Tongue (tissue), 2 donors: ENCODE measurements around the gene MRPL20. TPM values are rescaled to one million over a fixed set of nuclear protein-coding genes. Genes with fewer than 3 reads are reported as not detected.
"Not testable (repeated sequence)": the region's sequence is repeated elsewhere in the genome, so short reads cannot be mapped to it uniquely, and the experiment has no call there.

ENCODE experiments used
- DNase-seq: peaks from one replicate; pipeline ENCODE4 v3.0.0-alpha.2; 2015
- total RNA-seq: library from RNA; depleted of rRNA; stranded (reverse); fragments of >200 nt; gene quantifications from one replicate; pipeline ENCODE4 v1.2.3, GENCODE V29; 2014

The MRPL20 gene
- total RNA-seq, 1 donor from 2014 or later: 101 TPM

DNA sequence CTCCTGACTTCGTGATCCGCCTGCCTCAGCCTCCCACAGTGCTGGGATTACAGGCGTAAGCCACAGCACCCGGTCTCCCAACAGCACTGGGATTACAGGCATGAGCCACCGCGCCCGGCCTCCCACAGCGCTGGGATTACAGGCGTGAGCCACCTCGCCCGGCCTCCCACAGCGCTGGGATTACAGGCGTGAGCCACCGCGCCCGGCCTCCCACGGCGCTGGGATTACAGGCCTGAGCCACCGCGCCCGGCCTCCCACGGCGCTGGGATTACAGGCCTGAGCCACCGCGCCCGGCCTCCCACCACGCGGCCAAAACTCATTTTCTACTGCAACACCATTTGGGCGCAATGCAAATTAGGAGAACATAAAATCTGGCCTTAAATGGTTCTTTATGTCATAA lies 21.8 kb downstream of the MRPL20 start:
- DNase-seq: not testable (repeated sequence)

DNA sequence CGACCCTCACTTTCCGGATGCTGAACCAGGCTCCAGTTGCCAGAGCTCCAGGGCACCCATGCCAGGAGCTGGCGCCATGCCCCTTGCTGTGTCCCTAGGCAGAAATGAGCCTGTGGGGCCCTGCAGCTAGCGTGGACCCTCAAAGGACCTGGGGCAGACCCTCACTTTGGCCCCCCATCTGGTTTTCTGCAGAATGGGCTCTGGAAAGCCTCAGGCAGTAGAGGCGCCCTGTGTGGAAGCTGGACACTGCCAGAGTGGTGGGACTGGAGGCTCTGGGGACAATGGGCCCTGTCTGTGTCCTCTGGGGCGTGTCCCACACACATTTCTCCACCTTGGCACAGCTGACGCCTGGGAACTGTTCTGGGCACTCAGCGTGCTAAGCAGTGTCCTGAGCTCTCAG lies 25.8 kb downstream of the MRPL20 start:
- DNase-seq: no peak

- DNase-seq: no peak
These were observed 26.2 kb downstream of the MRPL20 start for GRCh38 chr1:1380860-1381259.

DNA sequence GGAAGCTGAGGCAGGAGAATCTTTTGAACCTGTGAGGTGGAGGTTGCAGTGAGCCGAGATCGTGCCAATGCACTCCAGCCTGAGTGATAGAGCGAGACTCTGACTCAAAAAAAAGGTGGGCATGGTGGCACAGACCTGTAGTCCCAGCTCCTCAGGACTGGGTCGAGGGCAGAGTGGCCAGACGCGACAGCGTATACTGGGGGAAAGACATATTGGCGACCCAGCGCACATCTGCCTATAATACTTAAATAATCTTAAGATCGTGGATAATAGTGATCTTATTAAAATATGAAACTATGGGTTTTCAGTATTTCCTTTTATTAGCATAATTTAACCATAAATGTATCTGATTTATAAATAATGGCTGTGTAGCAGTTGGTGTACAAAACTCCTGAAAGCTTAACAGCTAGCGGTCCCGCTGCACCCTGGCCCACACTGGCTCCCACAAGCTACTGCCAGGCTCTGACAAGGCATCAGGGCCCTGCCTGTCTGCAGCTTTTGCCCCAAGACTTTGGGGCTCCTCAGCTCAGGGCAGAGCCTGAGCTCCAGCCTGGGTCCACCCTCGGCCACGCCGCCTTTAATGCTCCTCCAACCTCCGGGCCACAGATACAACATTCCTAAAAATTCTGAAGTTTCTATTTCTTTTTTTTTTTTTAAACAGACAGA lies 29.4 kb downstream of the MRPL20 start:
- DNase-seq: no peak

DNA sequence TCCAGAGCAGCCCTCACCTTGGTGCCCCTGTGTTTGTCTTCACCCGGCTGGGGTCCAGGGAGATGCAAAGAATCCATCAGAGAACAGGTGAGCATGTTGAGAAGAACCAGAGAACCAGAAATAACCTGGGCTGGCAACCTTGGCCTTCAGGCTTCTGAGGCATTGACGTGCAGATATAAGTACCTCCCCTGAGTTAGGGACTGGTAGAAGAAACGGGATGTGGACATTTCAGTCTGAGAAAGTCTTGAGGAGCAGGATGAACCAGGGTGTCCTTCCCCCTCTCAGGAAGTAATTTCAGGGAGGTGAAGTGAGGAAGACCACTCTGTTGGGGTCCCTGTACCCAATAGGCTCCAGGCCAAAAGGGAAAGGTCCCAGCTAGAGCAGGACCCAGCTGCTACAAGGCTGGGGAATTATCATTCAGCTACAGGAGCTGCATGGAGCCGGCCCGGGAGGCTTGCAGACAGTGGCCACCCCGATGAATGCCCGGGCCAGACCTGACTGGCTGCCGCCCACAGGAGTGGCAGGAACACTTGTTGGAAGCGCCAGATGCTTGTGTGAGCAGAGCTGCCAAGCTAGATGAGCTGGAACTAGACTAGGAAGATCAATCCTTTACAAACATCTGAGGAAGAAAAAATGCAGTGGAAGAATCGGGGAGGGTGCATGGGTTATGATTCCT lies 30.4 kb downstream of the MRPL20 start:
- no peak for DNase-seq

DNA sequence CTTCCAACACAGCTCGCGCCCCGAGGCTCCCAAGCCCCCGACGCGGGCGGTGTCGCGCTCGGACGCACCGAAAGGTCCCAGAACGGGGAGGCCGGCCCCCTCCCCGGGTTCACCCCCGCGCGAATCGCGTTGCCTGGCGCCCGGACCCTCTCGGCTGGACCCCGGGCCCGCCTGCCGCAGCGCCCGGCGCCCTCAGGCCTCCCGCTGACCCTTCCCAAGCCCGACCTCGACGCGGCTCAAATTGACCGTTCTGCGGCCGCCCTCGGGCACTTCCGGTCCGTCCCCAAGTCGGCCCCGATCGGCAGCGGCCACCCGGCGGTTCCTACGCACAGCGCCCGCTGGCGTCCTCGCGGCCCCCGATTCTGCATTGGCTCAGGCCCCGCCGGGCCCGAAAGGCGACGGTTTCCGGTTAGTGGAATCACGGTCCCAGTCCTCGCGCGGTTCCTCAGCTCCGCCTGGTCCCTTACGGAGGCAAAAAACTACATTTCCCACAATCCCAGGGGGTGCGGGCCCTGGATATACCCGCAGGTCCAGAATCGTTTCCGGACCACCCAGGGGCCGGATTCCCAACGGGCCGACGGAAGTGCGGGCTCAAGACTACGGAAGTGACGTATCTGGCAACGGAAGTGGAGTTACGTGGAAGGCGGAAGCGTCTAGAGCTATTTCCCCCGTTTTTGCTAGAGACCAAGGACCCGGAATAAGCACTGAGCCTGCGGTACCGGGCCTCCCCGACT lies 32.0 kb downstream of the MRPL20 start, which contains the start of gene AURKAIP1:
TSS of gene AURKAIP1 (minus strand) at position 279 of the 734 bp plus-strand sequence. CDS start 451 bp downstream, outside the sequence.
- DNase-seq: peak; percentile 100

DNA sequence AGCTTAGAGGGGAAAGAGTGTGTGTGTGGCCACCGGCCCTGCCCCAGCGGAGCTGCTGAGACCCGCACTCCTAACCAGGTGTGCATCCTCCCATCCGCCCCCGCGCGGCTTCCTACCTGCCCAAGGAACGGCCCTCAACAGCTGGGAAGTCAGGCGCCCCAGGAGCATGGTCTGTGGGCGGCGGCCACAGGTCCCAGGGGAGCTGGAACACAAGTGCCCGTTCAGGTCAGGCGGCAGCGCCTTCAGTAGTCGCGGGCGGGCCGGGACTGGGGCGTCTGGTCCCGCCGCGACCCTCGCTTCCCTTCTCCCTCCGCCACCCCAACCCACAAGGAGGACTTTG lies 32.5 kb downstream of the MRPL20 start:
- no peak for DNase-seq

DNA sequence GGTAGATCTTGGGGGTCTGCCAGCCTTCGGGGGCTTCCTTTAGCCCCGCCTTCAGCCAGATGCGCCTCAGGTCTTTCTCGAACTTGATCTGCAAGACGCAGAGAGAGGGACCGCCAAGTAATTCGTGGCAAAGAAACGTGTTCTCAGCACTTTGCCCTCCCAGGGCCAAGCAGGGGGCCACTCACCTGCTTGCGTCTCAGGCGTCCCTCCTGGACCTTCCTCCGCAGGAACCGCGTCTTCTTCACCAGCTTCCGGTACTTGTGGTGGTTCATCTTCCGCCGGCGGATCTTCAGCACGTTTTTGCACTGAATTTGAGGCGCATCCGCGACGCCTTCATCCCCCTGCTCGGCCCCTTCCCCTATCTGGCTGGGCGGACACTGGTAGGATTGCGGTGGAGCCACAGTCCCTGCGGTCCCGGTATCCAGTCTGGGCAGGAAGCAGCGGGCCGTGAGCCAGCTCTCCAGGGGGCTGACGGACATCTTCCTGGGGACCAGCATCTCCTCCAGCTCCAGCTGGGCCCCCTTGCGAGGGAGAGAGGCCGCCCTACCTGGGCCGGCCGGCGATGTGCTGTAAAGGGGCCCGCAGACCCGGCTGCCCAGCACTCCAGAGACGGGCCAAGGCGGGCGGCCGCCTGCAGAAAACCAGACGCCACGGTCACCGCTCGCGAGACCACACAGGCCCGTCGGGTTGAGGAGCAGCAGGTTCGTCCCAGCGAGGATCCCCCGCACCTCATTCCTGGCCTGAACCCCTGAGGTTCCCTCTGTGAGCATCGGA lies 33.1 kb downstream of the MRPL20 start:
- no peak for DNase-seq

DNA sequence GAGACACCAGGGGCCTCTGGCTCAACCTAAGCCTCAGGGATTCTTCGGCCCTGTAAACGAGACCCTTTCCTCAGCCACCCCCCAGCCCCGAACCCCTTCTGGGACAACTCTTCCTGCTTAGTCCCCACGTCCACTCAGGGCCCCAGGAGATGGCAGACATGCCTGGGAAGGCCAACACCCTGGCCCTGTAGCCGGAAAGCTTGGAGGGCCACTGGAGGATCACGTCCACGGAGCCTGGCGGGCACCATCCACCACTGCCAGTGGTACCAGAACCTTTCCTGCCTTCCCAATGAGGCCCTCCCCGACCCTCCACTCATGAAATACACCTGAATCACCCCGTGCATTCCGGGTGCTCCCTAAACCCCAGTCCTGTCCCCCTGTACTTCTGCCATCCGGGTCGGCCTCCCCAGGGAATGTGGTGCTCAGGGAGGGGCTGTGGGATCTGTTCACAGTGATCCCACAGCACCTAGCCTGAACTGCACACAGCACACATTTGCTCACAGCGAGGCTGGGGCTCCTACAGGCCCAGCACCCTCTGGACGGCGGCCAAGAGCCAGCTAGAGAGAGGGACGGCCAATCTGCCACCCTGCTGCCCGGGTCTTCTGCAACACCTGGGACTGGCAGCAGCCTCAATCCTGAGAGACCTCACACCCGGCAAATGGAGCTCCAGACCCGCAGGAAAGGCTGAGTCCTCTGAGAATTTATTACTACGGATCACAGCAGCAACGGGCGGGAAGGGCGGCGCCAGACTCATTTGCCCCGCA lies 33.9 kb downstream of the MRPL20 start:
- no peak for DNase-seq

GRCh38 chr1:1371746-1372711 lies 35.1 kb downstream of the MRPL20 start:
- peak; percentile 74 for DNase-seq

DNA sequence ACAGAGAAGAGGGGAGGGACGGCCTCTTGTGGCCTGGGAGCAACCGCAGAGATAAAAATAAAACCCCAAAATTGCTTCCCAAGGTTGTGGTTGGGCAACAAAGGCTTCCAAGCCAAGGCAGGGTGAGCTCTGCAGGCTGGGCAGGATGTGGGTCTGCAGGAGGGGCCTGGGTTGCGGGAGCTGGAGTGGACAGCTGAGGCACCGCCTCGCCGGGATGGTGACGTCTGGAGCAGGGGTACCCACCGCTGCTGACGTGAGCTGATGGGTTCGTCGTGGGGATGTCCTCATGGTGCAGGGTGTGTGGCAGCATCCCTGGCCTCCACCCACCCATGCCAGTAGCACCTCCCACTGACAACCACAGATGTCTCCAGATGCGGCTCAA lies 35.7 kb downstream of the MRPL20 start:
- no peak for DNase-seq

DNA sequence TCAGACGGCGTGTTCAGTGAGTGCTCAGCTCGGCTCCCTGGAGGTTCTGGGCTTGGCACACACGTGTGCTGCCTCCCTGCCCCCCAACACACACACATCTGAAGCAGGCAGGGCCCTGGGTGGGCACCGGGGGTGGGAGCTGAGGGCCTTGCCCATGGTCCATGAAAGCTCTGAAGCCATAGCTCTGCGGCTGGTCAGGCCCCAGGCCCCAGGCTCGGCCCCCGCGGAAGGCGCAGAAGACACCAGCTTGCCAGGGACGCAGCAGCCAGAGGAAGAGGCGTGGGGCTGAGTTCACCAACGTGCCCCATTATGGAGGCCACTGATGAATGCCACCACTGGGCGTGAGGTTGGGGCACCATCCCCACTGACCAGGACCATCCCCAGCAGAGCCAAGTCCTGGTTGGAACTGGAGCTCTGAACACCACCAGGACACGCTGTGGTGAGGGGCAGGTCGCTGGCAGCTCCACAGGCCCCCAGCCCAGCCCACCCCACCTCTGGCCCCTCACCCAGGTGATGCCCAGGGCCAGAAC lies 36.3 kb downstream of the MRPL20 start:
- DNase-seq: no peak

DNA sequence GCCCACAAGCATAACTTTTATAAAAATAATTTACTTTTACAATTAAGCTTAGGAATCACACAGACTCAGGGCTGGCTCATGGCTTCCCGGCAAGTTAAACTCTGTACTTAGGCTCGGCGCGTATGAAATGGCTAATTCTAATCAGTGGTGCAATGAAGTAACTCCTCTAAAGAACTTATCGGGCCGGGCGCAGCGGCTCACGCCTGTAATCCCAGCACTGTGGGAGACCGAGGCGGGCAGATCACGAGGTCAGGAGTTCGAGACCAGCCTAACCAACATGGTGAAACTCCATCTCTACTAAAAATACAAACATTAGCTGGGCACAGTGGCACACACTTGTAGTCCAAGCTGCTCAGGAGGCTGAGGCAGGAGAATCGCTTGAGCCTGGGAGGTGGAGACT lies 37.0 kb downstream of the MRPL20 start:
- not testable (repeated sequence) for DNase-seq

DNA sequence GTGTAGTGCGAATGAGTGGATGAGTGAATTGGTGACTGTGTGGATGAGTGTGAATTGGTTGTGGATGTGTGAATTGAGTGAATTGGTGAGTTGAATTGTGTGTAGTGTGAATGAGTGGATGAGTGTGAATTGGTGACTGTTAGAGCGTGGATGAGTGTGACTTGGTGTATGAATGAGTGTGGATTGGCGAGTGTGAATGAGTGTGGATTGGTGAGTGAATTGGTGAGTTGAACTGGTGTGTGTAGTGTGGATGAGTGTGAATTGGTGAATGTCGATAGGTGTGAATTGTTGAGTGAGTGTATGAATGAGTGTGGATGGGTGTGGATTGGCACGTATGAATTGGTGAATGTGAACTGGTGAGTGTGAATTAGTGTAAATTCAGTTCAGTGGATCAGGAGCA lies 39.8 kb downstream of the MRPL20 start:
- DNase-seq: no peak

DNA sequence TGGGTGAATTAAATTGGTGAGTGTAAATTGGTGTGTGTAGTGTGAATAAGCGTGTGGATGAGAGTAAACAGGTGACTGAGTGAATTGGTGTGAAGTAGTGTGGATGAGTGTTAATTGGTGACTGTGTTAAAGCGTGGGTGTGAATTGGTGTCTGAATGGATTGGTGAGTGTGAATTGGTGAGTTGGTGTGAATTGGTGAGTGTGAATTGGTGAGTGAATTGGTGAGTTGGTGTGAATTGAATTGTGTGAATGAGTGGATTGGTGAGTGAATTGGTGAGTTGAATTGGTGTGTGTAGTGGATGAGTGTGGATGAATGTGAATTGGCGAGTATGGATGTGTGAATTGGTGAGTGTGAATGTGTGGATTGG lies 40.4 kb downstream of the MRPL20 start:
- no peak for DNase-seq

GRCh38 chr1:1365875-1366698 lies 41.0 kb downstream of the MRPL20 start:
- no peak for DNase-seq

- DNase-seq: no peak
These were observed 42.8 kb downstream of the MRPL20 start for GRCh38 chr1:1364266-1364665.

GRCh38 chr1:1361982-1362423 lies 45.1 kb downstream of the MRPL20 start:
- peak; percentile 69 for DNase-seq

GRCh38 chr1:1361233-1361981 lies 45.7 kb downstream of the MRPL20 start:
- DNase-seq: no peak
